Raji (cell line): ENCODE results near the gene SGCA.

Source experiments
- POLR2A ChIP-seq: IDR thresholded peaks from 2 replicates; pipeline ENCODE4 v1.6.1; 2011; ENCODE audit warnings: low read depth, low read length, control low read depth; ENCODE audit not compliant: insufficient read depth

Gene SGCA

GRCh38 chr17:50187751-50188530 is 22.1 kb downstream of the SGCA start:
- no peak for TF ChIP-seq POLR2A

GRCh38 chr17:50188531-50188920 is 22.7 kb downstream of the SGCA start:
- no peak for TF ChIP-seq POLR2A

GRCh38 chr17:50188921-50189549 is 23.2 kb downstream of the SGCA start:
- no peak for TF ChIP-seq POLR2A

GRCh38 chr17:50189550-50190292 is 23.9 kb downstream of the SGCA start:
- TF ChIP-seq POLR2A = no peak

GRCh38 chr17:50190293-50190602 is 24.4 kb downstream of the SGCA start:
- TF ChIP-seq POLR2A = no peak

- no peak for TF ChIP-seq POLR2A
These were observed 25.0 kb downstream of the SGCA start for GRCh38 chr17:50190603-50191358.

GRCh38 chr17:50191359-50192143 is 25.7 kb downstream of the SGCA start:
- no peak for TF ChIP-seq POLR2A

- no peak for TF ChIP-seq POLR2A
These were observed 26.4 kb downstream of the SGCA start for GRCh38 chr17:50192144-50192617.

- no peak for TF ChIP-seq POLR2A
These were observed 26.9 kb downstream of the SGCA start for GRCh38 chr17:50192618-50193291.

- no peak for TF ChIP-seq POLR2A
These were observed 28.5 kb downstream of the SGCA start for GRCh38 chr17:50194140-50194933.

- TF ChIP-seq POLR2A = no peak
These were observed 29.4 kb downstream of the SGCA start for GRCh38 chr17:50194934-50195865.

- no peak for TF ChIP-seq POLR2A
These were observed 30.2 kb downstream of the SGCA start for GRCh38 chr17:50196036-50196435.
